KOPT-K1 (cell line): Measurements from ENCODE around the gene PTX4.

Source experiments
- H3K27ac ChIP-seq: fragments of 200-600 bp; sonication (generic); 2 replicates; pipeline ENCODE4 v1.5.1; 2016; ENCODE audit warnings: antibody characterized with exemption, mild to moderate bottlenecking, low read depth, low read length; ENCODE audit not compliant: poor library complexity, severe bottlenecking
- H3K36me3 ChIP-seq: fragments of 200-600 bp; sonication (generic); 2 replicates; pipeline ENCODE4 v1.5.1; 2017; ENCODE audit warnings: antibody characterized with exemption, mild to moderate bottlenecking, low read length, moderate library complexity; ENCODE audit not compliant: insufficient read depth
- H3K9me3 ChIP-seq: fragments of 200-600 bp; sonication (generic); 2 replicates; pipeline ENCODE4 v1.5.1; 2017; ENCODE audit warnings: antibody characterized with exemption, low read length, mild to moderate bottlenecking; ENCODE audit not compliant: insufficient read depth, poor library complexity, severe bottlenecking

PTX4 gene

DNA sequence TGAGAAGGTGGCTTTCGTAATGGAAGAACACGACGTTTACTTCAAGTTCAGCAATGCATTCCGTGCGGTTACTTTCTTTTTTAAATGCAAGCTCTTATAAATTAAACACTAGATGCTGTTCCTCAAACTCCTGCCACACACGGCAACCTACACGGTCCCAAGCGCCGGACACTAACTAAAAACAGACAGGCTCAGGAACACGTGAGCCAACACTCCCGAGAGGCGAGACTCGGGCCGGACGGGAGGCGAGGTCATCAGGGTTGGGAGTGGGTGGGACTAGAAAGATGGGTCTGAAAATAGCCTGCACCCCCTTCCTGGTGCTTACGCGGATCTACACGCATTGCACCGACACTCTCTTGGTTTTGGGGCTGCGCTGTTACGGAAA, 20.3 kb downstream of the PTX4 start:
- Histone ChIP-seq H3K36me3 (no peaks in the 10 kb centered on the region), H3K27ac (no peak overlapping the region), H3K9me3 (no peaks in the 10 kb centered on the region)

DNA sequence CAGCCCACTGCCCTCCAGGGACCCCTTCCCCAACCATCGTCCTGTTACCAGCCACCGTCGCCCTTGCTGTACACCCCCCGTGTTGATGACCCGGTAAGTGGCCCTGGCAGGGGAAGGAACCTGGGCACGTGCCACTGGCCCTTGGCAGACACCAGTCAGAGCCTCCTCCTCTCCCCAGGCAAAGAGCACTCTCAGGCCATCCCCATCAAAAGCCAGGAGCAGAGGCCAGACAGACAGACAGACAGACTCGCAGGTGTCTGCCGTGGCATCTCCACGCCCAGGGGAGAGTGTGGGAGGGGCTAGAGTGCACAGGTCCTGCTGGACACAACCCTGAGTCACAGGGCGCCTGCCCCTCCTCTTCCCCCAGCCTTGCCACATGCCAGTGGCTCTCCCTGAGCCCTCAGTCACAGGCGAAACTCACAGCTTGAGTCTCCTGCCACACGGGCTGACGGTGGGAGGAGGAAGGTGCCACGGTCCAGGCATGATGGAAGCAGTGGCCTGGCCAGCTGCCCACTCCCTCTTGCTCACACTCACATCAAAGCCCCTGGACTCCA, 21.7 kb downstream of the PTX4 start:
- Histone ChIP-seq H3K9me3 (no peaks in the 10 kb centered on the region), H3K36me3 (no peaks in the 10 kb centered on the region; the same call in 1 of the 2 replicates), H3K27ac (no peak overlapping the region)

DNA sequence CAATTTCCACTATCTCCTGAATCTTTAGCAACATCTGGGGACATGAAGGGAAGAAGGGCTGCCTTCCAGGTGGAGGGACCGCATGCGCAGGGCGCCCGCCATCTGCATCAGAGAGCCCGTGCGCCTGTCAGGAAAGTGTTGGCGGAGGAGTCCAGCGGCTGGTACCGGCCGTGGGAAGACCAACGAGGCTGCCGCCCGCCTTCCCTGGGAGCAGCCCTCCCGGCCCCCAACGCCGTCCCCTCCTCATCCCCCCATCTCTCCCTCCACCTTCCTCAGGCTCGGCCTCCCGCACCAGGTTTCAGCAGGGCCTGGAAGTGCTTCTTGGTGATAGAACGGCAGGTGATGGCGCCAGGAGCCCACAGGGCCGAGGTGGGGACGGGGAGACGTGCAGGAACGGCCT, 22.7 kb downstream of the PTX4 start:
- H3K36me3 ChIP-seq = peaks cover 6% of the 10 kb centered on the region; the same call in 1 of the 2 replicates
- H3K9me3 ChIP-seq = no peaks in the 10 kb centered on the region
- no peak overlapping the region for H3K27ac ChIP-seq

DNA sequence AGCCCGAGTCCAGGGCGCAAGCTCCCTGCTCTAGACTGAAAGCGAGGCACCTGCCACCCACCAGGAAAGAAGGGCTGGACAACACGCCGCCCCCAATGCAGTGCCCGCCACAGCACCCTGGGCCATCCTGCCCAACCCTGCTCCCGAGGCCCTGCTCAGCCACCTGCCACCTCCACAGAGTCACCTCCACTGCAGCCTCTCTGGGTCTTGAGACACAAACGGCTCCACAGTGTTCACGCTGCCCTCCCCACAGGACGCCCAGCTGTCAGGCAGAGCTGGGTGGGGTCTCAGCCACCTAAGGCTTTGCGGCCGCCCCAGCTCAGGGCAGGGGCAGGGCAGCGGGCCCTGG, 23.2 kb downstream of the PTX4 start:
- no peak overlapping the region for H3K27ac ChIP-seq
- peaks cover 11% of the 10 kb centered on the region for H3K36me3 ChIP-seq
- H3K9me3 ChIP-seq = no peaks in the 10 kb centered on the region

DNA sequence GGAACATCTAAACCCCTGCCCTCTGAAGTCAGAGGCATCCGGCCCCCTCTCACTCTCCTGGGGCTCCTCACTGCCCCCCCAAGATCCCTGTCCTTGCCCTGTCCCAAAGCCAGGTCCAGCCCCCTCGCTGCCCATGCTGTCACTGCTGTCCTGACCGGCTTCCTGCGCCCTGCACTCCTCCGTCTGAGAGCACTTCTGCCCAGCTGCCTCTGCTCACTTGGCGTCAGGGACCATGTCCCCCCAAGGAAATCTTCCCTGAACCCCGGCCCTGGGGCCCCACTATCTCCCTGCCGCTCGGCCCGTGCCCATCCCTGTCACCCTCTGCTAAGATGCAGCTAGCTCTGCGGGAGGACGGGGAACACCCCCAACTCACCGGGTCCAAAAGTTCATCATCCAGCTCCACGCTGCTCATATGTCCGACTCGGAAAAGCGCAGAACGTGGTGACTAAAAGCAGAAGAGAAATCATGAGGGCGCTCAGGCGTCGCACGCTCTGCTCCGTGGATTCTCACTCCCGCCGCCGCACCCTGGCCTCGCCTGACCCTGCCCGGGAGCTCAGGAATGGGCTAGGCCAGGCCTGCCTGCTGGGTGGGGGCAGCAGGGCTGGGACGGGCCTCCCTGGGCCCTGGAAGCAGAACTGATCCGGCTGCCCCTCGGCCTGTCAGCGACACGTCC, 23.7 kb downstream of the PTX4 start:
- peaks cover 17% of the 10 kb centered on the region for H3K36me3 ChIP-seq

DNA sequence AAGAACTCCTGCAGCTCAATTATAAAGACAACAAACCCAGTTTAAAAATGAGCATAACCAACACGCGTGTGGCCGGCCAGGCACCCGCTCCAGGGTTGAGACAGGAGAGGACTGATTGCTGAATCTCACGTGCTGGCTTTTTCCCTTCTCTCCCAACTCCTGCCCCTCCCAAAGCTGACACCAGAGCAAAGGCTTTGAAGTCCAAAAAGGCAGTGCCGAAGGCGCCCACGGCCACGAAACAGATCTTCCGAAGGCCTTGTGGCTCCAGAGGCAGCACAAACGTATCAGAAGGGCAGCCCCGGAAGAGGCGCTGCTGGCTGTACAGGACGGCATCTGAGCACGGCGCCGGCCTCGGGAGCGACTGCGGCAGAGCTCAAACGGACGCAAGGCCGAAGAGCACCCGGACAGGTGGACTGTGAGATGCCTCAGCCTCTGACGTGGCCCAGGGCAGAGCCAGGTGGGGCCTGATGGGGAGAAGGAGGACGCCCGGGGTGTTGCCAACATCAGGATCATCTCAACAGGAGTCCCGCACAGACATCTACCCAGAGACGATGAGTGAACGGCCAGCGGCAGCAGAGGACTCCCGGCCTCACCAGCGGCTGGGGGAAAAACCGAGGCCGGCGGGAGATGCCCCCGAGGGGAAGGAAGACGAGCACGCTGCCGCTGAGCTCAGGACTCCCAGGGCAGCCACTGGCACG, 24.4 kb downstream of the PTX4 start:
- H3K36me3 ChIP-seq = peaks cover 19% of the 10 kb centered on the region
- H3K27ac ChIP-seq = no peak overlapping the region
- no peaks in the 10 kb centered on the region for H3K9me3 ChIP-seq

More for the DNA sequence above, 23.7 kb downstream of the PTX4 start:
- Histone ChIP-seq H3K27ac (no peak overlapping the region), H3K9me3 (no peaks in the 10 kb centered on the region)

DNA sequence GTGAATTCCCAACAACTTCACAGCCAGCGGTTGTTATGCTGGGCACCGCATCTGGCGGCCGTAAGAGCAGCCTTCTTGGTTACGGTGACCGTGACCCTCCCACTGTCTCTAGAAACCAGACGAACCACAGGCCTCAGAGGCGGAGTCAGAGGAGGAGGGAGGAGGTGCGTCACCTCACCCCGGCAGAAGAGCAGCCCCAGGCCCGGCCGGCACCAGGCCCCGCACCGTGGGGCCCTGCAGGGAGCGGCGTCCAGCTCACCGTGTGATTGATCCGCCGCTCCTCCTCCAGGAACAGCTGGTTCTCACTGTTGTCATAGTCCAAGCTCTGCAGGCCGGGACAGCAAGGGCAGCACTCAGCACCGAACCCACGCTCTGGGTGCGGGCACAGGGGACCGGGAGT, 27.6 kb downstream of the PTX4 start:
- Histone ChIP-seq H3K36me3 (peaks cover 27% of the 10 kb centered on the region), H3K27ac (no peak overlapping the region), H3K9me3 (no peaks in the 10 kb centered on the region)

DNA sequence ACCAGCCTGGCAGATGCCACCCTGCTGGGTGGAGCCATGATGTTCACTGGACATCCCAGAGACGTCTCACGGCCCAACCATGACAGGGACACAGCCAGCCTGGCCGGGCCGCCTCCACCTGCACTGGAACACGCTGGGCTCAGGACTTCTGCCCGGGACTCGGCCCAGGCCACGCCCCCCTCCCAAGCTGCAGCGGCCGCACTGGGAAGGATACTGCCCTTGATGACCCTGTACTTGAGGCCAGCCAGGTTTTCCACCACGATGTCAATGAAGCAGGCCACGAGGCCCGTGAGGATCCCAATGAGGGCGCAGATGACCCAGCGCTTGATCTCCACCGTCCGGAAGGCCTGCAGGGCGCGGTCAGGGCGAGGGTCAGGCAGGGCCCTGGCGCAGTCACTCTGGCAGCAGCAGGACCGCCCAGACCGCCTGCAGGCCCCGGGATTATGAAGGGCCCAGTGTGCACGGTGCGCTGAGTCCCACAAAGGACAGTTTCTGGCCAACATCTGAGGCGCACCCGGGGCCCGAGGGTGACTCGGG, 28.1 kb downstream of the PTX4 start:
- no peak overlapping the region for H3K27ac ChIP-seq
- H3K36me3 ChIP-seq = peaks cover 31% of the 10 kb centered on the region

DNA sequence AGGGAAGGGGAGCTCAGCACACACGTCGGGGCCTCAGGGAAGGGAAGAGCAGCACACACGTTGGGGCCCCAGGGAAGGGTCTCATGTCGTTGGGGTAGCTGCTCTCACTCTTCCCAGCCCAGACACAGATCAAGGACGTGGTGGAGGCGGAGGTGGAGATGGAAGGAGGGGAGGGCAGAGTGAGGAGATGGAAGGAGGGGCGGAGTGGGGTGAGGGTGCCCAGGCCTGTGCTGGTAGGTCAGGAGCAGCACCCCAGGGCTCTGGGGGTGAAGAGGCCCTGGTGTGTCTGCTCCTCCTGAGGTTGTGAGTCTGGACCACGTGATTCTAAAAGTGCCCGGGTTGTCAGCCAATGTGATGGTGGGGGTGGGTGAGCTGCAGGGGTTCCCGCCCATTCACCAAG, 28.8 kb downstream of the PTX4 start:
- Histone ChIP-seq H3K27ac (no peak overlapping the region), H3K9me3 (no peaks in the 10 kb centered on the region), H3K36me3 (peaks cover 38% of the 10 kb centered on the region)

More for the DNA sequence above, 28.1 kb downstream of the PTX4 start:
- H3K9me3 ChIP-seq = no peaks in the 10 kb centered on the region

DNA sequence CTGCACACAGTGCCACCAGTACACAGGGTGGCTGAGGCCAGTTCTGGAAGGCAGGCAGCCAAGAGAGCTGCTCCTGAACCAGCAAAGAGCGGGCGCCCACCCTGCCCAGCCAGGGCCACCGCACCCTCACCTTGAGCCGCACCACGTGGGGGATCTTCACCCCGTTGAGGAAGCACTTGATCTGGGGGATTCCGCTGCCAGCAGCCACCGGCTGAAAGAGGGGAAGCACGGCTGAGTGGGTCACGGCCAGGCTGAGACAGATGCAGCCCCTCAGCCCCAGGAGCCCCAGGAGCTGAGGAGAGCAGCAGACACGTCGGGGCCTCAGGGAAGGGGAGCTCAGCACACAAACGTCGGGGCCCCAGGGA, 29.8 kb downstream of the PTX4 start:
- no peaks in the 10 kb centered on the region for H3K9me3 ChIP-seq
- H3K27ac ChIP-seq = no peak overlapping the region
- H3K36me3 ChIP-seq = peaks cover 48% of the 10 kb centered on the region

DNA sequence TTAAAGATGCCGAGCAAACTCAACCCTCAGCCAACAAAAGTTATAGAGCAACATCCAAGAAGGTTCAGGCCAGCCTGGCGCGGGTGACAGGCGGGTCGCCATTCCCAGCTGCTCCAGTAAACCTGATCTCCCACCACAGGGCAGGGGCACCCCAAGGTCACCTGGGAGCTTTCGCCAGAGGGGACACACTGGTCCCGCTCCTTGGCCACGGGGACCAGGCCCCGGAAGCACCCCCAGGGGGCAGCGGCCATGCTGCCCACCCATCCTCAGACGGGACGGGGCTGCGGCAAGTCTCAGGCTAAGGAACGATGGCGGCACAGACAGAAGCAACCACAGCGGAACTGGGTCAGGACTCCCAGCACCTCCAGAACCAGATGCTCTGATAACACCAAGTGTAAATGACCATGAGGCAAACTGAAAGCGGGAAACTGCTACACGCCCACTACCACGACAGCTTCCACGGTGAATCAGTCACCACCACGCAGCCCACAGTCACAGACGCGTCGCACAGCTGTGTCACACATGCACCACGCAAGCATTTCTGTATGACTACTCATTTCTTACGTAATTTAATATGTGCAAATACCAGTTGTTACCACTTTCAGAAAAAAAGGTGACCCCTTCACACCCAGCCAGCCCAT, 30.3 kb downstream of the PTX4 start:
- H3K27ac ChIP-seq = no peak overlapping the region
- H3K9me3 ChIP-seq = no peaks in the 10 kb centered on the region
- peaks cover 53% of the 10 kb centered on the region for H3K36me3 ChIP-seq

DNA sequence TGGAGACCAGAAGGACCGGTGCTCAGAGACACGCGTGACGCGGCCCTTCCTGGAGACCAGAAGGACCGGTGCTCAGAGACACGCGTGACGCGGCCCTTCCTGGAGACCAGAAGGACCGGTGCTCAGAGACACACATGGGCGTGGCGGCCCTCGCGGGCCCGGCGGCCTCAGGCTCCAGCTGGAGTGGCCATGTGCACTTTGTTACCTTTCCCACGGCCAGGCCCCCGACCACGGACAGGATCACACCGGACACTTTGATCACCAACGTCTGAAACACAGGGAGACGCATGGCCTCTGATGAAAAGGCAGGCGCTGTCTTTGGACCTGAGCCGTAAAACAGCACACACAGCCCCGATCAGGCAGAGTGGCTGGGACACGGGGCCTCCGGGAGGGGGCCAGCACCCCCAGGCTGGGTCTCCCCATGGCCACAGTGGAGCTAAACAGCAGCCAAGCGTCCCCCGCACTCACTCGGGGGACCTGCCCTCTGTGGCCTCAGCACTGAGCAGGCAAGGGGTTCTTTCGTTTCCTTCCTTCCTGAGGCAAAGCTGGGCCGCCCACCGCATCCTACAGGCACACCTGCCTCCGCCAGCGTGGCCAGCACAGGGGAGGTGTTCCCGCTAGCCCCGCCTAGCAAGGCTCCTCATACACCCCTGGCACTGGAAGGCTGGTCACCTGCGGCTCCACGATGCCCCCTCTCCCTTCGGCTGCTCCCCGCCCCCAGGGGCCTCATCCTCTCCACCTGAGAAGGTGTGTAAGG, 31.1 kb downstream of the PTX4 start:
- Histone ChIP-seq H3K36me3 (peaks cover 59% of the 10 kb centered on the region), H3K9me3 (no peaks in the 10 kb centered on the region), H3K27ac (no peak overlapping the region)

DNA sequence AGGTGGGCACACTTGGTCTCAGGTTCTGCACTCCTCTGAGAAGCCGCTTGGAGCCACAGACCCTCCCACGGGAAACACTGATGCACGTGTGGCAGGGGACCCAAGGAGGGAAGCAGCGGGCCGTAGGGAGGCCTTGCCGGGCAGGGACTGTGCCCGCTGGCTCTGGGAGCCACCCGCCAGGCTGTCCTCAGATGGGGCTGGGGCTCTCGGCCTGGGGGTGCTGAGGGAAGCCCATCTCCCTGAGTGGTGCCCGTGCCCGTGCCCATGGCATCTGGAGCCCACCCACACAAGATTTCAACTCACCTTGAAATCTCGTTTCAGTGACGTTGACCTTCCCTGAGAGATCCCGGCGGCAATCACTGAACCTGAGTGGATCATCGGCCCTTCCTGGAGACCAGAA, 31.8 kb downstream of the PTX4 start:
- no peaks in the 10 kb centered on the region for H3K9me3 ChIP-seq
- no peak overlapping the region for H3K27ac ChIP-seq
- H3K36me3 ChIP-seq = peaks cover 65% of the 10 kb centered on the region

DNA sequence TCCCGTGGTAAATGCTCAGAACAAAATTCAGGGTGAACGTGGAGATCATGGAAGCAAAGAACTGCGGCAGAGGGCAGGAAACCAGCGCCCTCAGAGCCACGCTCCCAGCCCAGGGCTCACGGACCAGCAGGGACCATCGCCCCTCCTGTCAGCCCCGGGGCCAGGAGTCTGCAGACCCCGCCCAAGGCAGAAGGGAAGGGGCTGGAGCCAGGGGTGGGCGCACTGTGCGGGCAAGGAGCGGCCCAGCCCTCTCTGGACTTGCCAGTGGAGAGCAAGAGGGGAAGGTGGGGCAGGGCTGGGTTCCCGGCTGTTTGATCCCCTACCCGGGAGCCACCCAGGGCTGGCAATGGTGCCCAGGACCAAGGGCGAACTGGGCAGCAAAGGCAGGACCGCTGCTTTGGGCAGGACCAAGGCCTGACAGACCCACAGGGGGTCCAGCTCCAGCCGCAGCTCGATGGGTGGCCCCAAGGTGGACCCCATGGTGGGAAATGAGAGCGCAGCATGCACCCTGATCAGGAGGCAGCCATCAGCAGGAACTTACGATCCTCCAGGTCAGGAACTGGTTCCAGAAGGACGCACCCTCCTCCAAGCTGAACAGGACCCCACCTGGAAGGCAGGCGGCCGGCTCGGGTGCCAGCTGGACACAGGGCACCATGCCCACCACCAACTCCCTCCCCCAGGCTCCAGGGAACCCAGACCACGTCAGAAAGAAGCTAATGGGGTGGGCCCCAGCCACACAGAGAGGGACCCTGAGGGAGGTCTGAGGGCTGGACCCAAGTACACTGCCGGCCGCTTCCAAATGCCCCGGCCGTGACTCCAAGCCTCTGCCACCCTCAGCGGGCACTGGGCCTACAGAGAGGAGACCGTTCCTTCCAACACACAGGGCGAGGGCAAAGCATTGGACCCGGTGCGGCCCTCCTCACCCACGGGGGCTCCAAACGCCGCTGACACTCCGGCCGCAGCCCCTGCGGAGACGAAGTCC, 33.3 kb downstream of the PTX4 start:
- Histone ChIP-seq H3K9me3 (no peaks in the 10 kb centered on the region), H3K36me3 (peaks cover 59% of the 10 kb centered on the region), H3K27ac (no peak overlapping the region)
